Raji (cell line): Measurements from ENCODE around the gene PROSER2.

Experiments used
- POLR2A ChIP-seq: IDR thresholded peaks from 2 replicates; pipeline ENCODE4 v1.6.1; 2011; ENCODE audit warnings: low read depth, low read length, control low read depth; ENCODE audit not compliant: insufficient read depth

PROSER2 gene

DNA sequence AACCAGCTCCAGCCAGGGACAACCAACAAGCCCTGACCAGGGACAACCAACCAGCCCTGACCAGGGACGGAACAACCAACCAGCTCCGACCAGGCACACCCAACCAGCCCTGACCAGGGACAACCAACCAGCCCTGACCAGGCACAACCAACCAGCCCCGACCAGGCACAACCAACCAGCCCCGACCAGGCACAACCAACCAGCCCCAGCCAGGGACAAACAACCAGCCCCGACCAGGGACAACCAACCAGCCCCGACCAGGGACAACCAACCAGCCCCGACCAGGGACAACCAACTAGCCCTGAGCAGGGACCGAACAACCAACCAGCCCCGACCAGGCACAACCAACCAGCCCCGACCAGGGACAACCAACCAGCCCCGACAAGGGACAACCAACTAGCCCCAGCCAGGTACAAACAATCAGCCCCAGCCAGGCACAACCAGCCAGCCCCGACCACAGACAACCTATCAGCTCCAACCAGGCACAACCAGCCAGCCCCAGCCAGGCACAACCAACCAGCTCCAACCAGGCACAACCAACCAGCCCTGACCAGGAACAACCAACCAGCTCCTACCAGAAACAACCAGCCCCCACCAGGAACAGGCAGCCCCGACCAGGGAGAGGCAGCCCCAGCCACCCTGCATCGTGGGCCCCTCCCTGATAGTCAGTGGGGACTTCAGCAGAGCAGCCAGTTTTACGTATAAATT, 56.4 kb downstream of the PROSER2 start:
- no peak for TF ChIP-seq POLR2A

DNA sequence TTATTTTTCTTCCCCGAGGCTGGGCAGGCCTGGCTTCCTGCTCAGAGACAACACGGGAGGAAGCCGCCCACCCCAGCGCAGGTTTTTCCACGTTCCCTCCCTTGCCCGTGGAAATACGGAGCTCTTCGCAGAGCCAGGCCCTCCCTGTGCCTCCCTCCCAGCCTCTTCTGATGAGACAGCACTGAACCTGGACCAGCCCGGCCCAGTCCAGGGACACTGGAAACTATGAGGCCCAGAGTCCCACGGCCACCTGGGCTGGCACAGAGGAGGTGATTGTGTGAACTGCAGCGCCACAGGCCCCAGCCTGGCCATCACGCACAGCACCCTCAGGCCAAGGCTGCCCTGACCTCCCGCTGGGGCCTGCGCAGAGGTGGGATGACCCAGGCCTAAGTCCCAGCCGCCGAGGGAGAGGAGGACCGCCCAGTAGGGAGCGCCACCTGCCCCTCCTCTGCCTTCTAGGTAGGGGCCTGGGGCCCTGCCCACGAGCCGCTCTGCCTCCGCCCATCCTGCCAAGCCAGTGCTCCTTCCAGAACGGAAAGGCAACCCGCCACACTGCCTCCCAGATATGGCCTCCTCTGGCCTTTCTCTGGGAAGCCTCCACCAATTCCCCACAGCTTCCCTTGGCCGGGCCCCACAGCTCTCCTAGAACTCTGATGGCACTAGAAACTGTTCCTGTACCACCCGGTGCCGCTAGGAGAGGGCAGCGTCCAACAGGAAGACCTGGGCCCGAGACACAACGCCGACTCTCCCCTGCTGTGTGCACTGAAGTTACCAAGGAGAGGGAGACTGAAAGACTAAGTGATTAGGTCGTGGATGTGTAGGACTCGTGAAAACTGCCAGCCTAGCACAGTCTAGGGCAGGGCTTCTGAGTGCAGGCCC, 57.2 kb downstream of the PROSER2 start:
- TF ChIP-seq POLR2A = no peak

DNA sequence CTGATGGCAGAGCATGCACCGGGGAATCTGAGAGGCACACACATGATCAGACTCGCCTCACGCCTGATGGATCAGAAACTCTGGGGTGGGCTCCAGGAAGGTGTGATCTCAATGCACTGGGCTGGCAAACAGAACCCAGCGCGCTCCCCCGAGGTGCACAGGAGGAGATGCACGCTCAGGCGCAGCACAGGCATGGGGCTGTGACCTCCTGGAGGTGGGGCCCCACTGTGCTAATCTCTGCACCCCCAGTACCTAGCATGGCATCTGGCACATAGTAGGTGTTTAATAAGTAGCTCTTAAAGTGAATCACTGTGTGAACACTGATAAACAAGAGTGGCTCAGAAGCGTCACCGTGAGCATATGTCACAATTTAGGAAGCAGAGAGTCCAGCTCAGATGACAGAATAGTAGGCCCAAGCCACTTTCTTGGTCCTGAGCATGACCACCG, 57.9 kb downstream of the PROSER2 start:
- TF ChIP-seq POLR2A = no peak

DNA sequence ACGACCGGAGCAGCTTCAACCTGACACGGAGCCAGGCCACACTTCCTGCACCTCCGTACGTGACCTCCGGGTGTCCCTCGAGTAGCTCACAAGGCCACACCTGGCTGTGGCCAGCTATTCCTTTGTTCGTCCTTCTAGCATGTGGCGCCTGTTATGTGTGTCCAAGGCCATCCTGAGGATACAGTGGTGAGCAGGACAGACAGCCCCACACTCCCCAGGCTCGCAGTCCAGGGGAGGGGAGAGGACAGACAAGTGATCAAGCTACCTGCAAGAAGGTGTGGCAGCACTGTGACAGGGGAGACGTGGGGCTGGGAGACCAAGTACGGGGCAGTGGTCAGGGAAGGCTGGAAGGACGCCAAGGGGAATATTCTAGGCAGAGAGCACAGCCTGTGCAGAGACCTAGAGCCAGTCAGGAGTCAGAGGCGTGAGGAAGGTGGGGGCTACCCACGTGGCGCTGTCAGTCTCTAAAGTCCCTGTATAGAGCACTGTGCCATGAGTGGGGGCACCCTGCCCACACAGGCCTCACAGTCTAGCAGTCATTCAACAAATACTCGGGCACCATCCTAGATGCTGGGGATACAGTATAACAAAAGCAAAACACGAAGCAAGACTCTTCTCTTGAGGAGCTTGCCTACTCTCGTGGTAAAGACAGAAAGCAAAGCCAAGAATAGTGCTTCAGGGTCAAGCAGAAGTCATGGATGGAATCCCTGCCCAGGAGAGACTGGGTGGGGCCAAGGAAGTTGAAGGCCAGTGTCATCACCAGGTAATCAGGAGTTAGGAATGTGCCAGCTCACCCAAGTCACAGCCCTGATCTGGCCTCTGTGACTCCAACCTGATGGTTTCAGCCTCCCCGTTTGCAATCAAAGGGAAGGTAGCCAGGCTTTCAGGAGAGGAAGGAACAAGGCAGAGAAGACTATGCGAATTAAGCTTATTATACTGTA, 58.6 kb downstream of the PROSER2 start:
- TF ChIP-seq POLR2A = no peak

DNA sequence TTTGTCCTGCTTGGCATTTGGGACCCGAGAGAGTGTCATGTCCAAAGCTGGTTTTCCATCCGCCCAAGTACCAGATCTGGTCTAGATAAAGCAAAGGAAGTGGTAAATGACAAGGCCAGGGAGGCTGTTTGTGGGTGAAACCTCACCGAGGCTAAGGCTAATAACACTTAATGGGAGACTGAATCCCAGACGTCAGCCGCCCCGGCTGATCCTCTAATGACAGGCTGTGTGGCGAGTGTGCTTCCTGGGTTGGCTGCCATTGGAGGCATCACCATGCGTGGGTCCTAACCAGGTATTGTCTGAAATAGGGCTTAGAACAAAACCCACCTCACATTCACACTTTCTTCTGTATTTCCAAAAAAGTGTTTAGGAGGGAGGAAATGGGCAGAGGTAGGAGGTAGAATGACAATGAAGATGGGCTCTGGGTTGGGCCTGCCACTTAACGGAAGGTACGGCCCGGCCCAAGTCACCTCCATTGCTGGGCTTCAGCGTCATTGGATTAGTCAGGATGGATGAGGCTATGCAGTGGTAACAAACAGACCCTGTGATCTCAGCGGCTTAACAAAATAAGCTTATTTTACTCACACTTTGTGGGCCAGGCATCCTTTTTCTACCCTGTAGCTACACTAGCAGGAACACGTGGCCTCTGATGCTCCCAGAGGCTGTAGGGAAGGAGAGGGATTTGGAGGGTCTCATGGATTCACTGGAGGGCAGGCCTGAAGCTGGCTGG, 59.7 kb downstream of the PROSER2 start:
- no peak for TF ChIP-seq POLR2A

DNA sequence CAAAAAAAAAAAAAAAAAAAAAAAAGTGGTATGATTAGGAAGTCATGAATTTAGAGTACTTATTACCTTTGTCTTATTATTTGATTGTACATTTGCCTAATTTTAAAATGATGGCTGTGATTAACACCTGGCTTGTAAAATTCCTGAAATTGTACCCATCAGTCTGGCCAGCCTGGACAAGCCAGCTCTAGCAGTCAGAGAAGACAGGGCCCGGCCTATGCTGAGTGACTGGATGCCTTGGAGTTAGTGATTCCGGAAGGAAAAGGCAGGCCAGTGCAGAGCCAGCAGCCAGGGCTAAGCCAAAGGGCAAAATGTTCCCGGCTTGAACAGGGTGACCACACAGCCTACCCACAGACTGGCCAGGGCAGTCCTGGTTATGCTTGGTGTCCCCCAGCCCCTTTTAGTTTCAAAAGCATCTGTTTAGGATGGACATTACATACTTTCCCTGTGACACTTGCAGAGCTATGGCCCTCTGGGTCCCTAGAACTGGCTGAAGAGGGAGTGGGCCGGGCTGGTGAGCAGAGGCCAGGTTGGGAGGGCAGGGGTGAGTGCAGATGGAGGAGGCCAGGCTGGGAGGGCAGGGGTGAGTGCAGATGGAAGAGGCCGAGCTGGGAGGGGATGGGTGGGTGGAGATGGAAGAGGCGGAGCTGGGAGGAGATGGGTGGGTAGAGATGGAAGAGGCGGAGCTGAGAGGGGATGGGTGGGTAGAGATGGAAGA, 61.7 kb downstream of the PROSER2 start:
- TF ChIP-seq POLR2A = no peak

DNA sequence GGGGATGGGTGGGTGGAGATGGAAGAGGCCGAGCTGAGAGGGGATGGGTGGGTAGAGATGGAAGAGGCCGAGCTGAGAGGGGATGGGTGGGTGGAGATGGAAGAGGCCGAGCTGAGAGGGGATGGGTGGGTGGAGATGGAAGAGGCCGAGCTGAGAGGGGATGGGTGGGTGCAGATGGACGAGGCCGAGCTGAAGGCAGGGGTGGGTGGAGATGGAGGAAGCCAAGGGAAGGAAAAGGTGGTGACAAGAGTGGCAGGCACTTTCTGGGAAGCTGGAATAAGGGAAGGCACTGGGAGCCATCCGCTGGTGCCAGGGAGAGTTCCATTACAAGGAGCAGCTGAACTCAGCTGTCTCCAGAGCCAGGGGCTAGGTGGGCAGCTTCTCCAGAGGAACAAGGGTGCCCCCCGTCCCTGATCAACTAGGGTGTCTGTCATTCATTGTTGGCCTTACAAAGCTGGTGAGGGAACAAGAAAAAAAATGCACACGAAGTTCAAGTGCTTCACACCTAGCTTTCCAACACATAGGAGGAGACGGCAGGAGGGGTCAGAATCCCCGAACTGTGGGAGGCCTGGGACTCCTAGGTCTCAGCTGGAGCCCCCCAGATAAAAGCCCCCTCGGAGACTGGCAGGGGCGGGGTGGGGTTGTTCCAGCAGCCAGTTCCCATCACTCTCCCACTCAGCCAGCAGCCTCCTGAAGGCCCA, 62.4 kb downstream of the PROSER2 start:
- TF ChIP-seq POLR2A = no peak

DNA sequence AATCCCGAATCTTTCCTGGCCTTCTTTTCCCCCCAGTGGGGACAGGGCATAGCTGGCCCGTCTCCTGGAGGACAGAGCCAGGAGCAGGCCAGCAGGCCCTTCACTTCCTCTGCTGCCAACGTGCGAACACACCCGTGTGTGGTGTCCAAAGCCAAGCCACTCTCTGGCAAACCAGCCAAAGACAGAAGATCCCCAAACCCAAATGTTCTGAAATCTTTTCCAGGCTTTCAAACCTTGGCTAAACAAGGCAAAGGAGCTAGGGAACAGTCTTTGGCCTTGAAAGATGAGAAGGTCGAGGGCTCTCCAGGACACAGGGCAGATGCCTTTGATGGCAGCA, 63.0 kb downstream of the PROSER2 start:
- TF ChIP-seq POLR2A = no peak

DNA sequence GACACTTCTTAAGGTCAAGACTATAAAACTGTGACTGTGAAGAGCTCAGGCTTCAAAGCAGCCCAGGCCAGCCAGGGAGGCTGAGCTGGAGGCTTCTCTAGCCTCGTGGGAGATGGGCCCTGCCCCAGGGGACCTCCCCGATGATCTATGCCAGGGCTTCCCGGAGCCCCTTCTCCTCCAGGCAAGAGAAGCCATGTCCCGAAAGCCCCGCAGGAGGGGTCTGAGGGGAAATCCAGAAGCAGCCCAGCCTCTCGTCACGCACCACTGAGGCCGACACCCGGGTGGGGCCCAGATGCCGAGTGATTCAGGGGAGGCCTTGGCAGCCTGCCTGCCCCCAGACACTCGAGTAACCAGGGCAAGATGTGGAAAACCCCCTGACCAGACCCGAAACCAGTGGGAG, 63.7 kb downstream of the PROSER2 start:
- no peak for TF ChIP-seq POLR2A

DNA sequence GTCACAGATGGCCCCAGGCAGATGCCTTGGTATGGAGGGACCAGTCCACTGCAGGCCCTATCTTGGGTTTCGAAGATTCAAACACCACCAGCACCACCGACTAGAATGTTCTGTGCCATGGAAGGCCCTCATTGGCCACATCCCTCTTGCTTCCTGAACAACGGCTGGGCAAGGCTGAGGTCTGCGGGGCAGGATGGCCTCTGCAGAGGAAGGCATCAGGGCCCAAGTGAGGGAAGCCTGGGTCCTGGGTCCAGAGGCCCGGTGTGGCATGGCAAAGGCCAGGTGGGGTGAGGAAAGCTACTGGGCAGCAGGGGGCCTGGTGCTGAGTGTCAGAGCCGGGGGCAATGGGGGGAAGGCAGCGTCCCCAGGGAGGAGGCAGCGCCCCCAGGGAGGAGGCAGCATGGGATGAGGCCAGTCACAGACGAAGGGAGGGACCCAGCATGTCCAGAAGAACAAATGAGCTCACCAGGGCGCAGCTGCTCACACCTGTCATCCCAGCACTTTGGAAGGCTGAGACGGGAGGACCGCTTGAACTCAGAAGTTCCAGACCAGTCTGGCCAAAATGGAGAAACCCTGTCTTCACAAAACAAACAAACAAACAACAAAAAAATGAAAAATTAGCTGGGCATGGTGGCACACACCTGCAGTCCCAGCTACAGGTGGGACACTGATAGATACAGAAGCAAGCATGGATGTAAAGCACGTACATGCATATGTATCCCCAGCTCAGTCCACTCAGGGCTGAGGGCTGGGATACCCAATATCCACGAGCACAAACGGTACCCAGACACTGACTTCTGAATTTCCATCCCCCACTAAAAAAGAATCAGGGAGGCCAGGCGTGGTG, 64.4 kb downstream of the PROSER2 start:
- no peak for TF ChIP-seq POLR2A

DNA sequence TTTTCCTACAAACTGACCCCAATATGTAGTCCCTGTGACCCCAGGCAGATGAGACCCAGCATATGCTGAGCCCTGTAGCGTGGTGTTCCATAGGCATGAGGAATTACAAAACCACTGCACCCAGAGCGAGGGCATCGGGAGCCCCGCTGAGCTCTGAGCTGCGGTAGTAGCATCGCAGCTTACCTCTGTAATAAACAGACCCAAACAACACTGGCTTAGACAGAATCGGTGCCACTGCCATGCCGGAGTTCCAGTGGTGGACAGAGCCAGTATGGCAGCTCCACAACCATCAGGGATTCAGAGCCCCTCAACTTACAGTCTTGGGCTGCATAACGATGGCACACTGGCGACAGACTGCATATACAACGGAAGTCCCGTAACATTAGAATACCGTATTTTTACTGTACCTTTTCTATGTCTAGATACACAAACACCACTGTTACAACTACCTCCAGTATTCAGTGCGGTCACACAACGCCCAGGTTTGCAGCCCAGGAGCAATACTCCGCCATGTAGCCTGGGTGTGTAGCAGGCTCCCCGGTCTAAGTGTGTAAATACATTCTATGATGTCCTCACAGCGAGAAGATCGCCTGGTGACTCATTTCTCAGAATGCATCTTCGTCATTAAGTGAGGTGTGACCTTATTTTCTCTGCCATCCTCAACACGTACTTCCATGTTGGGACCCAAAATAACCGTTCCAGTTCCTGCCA, 68.8 kb downstream of the PROSER2 start:
- no peak for TF ChIP-seq POLR2A

DNA sequence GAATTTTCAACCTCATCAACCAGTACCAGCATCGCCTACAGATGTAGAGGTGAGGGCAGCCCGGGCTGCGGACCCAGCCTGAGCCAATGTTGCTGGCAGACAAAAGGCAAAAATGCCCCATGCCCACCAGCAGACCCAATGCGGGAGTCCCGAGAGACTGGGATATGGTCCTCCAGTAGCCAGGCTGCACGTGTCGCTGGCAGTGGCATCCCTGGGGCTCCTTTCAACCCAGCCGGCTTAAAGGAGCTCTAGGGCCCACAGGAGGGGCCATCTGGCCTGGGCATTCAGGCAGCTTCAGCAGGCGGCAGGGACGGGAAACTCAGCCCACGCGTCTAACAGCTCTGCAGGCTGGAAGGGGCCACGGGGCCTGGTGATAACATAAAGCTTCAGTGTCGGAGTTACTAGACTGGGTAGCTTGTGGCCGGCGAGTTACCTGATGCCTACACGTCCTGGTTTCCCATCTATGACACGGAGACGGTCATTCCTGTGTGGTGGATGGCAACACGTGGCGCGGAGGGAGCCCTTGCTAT, 70.7 kb downstream of the PROSER2 start:
- no peak for TF ChIP-seq POLR2A
